NCI-H1092 (cell line): ENCODE data around the gene UCMA.

ENCODE experiments used
- DNase-seq: peaks from one replicate; lab custom pipeline; 2025; lab: John Stamatoyannopoulos, UW

The UCMA gene

GRCh38 chr10:13187135-13187534 is 47.0 kb downstream of the UCMA start:
- DNase-seq, result no peak

- DNase-seq, result peak; percentile 20
Measured at GRCh38 chr10:13184730-13185514, 49.3 kb downstream of the UCMA start.

- DNase-seq, result no peak
Measured at GRCh38 chr10:13184276-13184675, 49.9 kb downstream of the UCMA start.

GRCh38 chr10:13183625-13184024 is 50.5 kb downstream of the UCMA start:
- DNase-seq, result no peak

GRCh38 chr10:13182424-13182823 is 51.8 kb downstream of the UCMA start:
- DNase-seq, result no peak

GRCh38 chr10:13180788-13181187 is 53.4 kb downstream of the UCMA start:
- no peak for DNase-seq

- no peak for DNase-seq
Measured at GRCh38 chr10:13173616-13174015, 60.6 kb downstream of the UCMA start.
